GDM1 (cell line): Measurements from ENCODE around the gene C3orf18.
A peak's percentile ranks its signal among the peaks of the same experiment; 100 is the strongest.

ENCODE experiments used
- DNase-seq: peaks from one replicate; lab custom pipeline; 2025; lab: John Stamatoyannopoulos, UW

Gene C3orf18

DNA sequence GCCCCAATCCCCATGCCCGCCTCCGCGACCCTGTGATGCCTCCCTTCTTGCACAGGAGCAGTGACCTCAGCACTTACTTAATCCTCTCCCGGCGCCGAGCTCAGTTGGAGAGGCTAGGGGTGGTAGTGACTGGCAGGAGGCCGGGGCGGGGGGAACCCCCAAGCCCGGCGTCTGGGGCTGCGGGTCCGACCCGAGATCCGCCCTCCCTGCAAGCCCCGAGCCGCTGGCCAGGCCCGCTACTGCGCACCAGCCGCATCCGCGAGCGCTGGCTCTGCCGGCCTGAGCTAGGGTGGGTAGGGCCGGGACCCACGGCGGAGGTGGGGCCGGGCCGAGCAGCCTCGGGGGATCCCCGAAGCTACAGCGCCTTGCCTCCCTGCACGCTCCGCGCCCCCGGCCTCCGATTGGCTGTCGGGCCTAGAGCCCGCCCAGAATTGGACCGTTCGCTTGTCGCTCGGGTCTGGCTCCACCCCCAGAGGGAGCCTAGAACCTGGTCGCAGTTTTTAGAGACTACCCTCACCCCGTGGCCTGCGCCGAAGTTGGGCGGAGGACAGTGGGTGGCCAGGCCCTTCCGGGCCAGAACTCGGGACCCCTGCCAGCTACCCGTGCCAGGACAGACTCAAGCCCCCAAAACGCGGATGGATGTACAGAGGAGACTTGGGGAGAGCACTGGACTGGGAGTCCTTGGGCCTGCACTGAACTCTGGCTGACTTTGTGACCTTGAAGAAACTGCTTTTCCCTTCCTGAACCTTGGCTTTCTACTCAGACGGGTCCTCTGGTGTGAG is at the start of gene C3orf18:
Gene C3orf18, minus strand, starts transcription at position 362 of the 782 bp plus-strand sequence. CDS start 2,048 bp downstream, outside the sequence.
- DNase-seq, result peak; percentile 64

DNA sequence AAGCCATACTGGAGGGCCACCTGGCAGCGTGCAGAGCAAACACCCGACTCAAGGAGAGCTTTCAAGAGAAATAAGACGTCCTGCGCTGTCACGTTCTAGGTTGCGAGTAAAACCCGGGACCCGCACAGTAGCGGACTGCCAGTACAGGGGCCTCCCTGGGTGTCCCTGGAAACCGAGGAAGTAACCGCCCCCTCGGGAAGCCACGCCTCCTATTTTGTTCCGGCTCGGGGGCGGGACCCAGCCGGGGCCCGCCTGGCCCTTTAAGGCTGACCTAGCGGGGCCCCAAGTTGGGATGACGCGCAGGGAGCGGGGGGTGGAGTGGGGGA is 49.2 kb upstream of the C3orf18 start:
- peak; percentile 88 for DNase-seq

- peak; percentile 71 for DNase-seq
Observed at GRCh38 chr3:50616003-50616769, 48.6 kb upstream of the C3orf18 start.

- no peak for DNase-seq
Observed at GRCh38 chr3:50615190-50615589, 47.6 kb upstream of the C3orf18 start.

DNA sequence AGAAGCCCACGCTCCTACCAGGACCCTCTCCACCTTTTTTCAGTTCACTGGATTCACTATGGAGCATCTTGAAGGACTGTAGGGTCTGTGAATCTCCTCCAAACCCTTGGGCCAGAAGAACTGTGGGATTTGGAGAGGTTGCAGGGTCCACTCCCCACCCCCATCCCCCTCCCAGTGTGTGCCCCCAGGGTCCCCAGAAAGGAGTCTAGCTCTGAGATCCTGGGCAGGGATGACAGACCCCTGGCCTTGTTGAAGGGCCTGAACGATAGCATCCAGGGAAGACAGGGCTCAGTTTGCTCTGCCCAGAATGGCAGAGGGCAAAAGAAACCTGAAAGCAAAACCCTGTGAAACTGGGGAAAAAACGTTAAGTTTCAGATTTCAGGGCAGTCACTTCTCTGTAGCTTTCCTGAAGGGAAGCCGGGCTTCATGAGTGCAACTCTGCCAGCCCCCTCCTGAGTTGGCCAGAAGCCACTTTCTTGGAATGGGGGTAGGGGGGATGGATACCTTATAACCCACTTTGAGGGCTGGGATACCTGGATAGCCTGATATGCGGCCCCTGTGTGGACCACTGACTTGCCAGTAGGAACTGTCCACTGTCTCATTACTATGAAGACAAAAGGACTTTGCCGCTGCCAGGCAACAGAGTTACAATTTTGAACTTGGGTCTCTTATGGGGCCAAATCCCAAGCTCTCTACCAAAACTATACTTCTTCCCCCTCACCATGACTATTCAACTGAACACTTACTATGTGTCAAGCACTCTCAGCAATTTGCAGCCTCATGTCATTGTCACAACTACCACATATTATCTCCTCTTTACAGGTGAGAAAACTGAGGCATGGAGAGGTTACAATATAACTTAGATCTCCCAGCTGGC is 45.7 kb upstream of the C3orf18 start:
- no peak for DNase-seq

DNA sequence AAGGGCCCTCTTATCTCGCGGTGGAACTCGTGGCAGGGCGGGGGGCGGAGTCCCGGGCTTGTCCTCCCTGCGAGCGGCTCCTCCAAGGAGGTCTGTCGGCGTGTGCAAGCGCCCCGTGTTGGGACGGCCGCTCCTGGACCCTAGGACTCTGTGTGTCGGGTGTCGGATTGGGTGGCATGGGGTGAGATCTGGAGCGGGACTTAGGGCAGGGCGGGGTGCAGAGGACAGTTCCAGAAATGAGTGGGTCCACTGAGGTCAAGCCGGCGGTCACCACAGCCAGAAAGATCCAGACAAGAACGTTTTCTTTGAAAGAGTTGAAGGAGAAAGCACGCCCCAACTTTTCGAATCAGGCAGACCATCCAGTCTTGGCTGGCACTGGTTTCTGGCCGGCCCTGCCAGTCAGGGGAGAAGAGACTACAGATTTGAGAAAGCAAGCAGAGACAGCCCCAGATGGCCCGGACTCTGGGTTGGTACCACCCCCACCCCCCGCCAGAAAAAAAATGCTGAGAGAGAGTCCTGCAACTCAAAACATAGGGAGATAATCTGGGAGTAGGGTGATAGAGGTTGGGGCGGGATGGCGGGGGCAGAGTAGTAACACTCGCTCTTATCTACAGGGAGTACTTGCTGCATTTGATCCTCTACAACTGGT is 44.8 kb upstream of the C3orf18 start:
- DNase-seq, result no peak

GRCh38 chr3:50611464-50612233 is 44.1 kb upstream of the C3orf18 start, which contains the start of gene CISH:
TSS of gene CISH (minus strand) at chr3:50611774. CDS start at chr3:50611650, 124 bp downstream.
- peak; percentile 94 for DNase-seq

- no peak for DNase-seq
Observed at GRCh38 chr3:50610992-50611463, 43.5 kb upstream of the C3orf18 start.

GRCh38 chr3:50610181-50610971 is 42.8 kb upstream of the C3orf18 start:
- DNase-seq, result no peak

GRCh38 chr3:50609763-50610085 is 42.2 kb upstream of the C3orf18 start:
- DNase-seq, result no peak

DNA sequence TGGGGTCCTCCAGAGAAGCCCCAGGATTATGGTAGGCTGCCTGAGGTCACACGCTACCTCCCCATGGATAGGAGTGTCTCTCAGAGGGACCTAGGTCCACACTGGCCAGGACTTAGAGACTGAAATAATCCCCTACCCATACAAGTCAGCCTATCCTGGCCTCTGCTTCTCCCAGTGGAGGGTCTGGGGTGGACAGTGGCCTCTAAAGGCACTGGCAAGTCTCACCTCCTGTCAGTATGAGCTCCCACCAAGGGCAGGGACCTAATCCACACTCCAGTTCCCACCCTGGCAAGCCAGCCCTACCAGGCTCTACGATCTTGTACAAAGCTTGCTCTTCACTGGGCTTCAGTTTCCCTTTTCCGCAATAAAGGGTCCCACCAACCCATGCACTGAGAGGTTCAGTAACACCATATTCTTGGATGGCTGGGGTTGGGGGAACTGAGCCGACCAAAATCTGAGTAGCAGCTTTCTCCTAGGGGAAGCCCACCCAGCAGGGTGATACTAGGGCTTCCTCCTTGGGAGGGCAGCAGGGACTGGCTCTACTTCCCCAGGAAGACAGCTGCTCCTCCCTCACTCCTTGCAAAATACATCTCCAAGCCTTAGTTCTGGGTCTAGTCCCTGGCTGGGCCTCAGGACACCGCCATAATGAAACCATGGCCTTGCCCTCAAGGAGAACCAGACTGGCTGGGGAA is 41.7 kb upstream of the C3orf18 start:
- no peak for DNase-seq

DNA sequence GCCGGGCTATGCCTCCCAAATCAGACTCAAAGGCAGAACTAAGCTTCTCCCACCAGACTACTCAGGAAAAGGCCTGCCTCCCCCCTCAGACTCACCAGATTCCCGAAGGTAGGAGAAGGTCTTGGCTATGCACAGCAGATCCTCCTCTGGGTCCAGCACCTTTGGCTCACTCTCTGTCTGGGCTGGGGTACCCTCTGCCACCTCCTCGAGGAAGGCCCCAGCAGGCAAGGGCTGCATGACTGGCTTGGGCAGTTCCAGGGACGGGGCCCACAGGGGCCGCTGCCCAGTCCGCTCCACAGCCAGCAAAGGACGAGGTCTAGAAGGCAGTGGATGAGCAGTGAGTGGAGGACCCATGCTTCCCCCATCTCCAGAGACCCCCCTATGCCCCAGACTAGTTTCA is 40.7 kb upstream of the C3orf18 start:
- DNase-seq, result no peak

DNA sequence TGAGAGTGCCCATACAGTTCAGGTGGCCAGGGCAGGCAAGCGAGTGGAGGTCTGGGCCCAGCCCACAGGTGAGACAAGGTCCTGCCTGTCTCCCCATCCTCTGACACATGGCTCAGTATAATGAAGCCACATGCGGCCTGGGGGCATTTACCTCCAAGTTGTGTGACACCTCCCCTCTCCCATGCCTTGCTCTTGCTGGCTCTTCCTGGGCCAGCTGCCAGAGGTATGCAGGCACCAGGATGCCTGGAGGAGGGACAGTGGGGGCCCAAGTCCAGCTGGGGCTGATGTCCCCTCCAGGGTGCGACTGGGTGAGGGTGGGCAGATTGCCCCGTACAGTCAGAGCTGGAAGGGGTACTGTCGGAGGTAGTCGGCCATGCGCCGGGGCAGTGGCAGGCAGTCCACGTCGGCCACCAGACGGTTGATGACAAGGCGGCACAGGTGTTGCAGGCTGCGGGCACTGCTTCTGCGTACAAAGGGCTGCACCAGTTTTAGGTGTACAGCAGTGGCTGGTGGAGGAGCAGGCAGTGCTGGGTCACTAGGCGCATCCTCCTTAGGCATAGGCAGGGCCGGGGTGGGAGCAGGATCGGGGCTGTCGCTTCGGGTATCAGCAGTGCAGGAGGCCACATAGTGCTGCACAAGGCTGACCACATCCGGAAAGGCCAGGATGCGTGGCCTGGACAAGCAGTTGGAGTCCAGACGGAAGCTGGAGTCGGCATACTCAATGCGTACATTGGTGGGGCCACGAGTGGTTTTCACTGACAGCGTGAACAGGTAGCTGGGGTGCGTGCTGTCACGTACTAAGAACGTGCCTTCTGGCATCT is 39.9 kb upstream of the C3orf18 start:
- DNase-seq, result no peak

DNA sequence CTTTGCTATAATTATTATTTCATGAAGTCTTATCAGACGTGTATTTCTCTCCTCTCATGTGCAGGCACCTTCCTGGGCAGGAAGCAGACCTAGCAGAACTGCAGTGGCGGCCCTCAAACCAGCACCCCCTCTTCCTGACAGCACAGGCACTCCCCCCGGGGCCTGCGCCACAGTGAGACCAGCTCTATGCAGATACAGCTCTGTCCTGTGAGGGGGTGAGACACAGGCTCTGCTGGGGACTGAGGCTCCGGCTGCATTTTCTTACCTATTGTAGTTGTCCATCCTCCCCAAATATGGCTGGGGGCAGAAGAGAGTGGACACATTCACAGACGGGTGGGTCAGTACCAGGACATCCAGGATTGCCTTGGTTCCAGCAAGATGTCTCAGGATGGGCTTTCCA is 39.0 kb upstream of the C3orf18 start:
- DNase-seq, result no peak

- DNase-seq, result no peak
Observed at GRCh38 chr3:50605901-50606326, 38.4 kb upstream of the C3orf18 start.

DNA sequence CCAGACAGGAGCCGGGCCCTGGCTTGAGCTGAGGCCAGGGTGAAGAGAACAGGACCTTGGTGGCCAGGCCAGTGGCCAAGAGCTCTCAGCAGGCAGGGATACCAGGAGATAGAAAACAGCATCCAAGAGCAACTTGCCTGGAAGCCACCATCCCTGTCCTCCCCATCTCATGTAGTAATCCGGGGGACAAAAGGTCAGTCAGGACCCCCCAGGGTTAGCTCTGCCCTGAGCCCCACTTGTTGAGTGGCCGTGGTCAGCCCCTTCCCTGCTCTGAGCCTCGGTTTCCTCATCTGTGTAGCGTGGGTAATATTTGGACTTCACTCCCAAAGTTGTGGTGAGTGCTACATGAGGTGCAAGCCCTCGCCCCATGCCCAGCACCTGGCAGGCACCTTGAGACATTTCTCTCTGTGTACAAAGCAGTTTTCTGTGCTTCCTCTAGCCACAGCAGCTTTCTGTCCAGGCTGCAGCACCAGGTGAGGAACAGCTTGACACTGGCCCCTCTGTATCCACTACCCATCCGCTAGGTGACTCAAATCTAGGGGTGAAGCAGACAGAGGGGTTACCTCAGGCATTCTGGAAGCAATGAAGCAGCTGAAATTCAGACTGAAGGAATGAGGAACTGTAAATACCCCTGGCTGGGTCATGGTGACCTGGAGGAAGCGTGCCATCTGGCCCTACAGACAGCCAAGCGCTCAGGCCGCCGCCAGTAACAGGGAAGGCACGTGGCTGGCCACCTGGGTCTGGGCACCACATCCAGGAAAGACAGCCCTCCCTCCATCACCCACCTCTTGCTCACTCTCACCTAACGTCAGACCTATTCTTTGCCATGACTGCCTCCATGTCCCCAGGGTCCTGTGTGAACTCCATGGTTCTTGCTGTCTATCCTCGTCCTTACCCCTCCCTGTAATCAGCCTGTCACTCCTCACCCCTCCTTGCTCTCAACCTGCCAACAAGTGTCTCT is 37.4 kb upstream of the C3orf18 start:
- DNase-seq, result no peak

DNA sequence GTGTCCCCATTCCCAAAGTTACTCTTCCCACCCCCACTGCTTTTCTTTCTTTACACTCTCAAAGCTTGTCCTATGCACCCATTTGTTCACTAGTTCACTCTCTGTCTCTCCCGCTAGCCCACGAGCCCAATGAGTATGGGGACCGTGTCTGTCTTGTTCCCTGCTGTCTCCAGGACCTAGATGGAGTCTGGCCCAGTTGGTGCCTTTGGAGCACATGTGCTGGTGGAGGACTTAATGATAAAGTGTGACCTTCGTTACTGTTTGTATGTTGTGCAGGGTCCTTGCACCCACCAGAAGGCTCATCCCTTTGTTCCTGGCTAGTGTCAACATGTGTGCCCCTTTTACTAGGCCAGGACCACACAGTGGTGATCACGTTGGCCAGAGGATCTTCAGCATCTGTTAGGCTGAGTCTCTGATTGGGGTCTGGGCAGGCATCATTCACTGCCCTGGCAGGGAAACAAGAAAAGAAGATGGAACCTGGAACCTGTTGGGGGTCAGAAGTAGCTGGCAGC is 36.6 kb upstream of the C3orf18 start:
- no peak for DNase-seq
